GM13977 (cell line): ENCODE data around the gene PDSS1.
"Not testable (repeated sequence)": the region's sequence is repeated elsewhere in the genome, so short reads cannot be mapped to it uniquely, and the experiment has no call there.

ENCODE experiments used
- DNase-seq: peaks from one replicate; pipeline ENCODE4 v3.0.0; 2012; ENCODE audit warnings: low spot score
- in situ Hi-C: fragments of 300-500 bp; cut with MboI; formaldehyde crosslinking; loops from one replicate; pipeline ENCODE4 v1.12.0; 2022; ENCODE audit warnings: low sequenced_read_pairs, low pct_unique_long_range_greater_than_20kb, mixed read lengths, inconsistent platforms; ENCODE audit not compliant: unreplicated experiment
- TF ChIP-seq, protein P1 (sequence below): IDR thresholded peaks from 2 replicates; pipeline ENCODE4 v1.5.1; 2012; ENCODE audit warnings: mild to moderate bottlenecking, control low read depth; ENCODE audit not compliant: insufficient read depth; ENCODE audit errors: extremely low read depth, missing control alignments

Gene PDSS1, protein sequence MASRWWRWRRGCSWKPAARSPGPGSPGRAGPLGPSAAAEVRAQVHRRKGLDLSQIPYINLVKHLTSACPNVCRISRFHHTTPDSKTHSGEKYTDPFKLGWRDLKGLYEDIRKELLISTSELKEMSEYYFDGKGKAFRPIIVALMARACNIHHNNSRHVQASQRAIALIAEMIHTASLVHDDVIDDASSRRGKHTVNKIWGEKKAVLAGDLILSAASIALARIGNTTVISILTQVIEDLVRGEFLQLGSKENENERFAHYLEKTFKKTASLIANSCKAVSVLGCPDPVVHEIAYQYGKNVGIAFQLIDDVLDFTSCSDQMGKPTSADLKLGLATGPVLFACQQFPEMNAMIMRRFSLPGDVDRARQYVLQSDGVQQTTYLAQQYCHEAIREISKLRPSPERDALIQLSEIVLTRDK

DNA sequence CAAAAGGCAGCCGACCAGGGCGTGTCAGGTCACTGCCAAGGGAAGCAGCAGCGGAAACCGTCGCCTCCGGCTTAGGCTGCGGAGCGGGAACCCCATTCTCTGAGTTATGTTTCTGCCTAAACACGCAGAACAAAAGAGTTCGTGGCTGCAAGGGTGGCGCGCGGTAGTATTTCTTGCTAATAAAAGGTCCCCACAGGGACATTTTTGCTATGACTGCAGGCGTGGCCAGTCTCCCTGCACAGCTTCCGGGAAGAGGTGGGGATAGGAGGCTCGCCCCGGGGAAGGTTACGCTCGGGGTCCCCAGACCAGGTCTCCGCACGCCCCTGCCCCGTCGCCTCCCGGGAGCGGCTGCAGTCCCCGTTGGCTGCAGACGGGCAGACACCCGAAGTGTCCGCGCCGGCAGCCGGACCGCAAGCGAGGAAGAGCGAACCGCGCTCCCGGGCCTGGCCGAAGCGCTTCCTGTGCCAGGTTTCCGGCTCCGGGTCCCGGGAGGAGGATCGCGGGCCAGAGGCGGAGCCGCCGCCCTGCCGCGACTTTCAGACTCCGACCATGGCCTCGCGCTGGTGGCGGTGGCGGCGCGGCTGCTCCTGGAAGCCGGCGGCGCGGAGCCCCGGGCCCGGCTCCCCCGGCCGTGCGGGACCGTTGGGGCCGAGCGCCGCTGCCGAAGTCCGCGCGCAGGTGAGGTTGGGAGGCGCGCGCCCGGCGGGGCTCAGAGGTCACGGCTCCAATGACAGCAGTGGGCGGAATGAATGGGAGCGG lies at the start of gene PDSS1:
Gene PDSS1, plus strand, starts transcription at position 539 of the 759 bp plus-strand sequence. Its CDS starts 11 bp downstream, at position 550.
- TF ChIP-seq, protein P1, sequence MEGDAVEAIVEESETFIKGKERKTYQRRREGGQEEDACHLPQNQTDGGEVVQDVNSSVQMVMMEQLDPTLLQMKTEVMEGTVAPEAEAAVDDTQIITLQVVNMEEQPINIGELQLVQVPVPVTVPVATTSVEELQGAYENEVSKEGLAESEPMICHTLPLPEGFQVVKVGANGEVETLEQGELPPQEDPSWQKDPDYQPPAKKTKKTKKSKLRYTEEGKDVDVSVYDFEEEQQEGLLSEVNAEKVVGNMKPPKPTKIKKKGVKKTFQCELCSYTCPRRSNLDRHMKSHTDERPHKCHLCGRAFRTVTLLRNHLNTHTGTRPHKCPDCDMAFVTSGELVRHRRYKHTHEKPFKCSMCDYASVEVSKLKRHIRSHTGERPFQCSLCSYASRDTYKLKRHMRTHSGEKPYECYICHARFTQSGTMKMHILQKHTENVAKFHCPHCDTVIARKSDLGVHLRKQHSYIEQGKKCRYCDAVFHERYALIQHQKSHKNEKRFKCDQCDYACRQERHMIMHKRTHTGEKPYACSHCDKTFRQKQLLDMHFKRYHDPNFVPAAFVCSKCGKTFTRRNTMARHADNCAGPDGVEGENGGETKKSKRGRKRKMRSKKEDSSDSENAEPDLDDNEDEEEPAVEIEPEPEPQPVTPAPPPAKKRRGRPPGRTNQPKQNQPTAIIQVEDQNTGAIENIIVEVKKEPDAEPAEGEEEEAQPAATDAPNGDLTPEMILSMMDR, result no peak
- in situ Hi-C loops, result loop anchor here (25.0 kb wide), 1 partner anchor 360 kb away; no protein-coding TSS in a partner anchor
- DNase-seq, result peak; percentile 92

DNA sequence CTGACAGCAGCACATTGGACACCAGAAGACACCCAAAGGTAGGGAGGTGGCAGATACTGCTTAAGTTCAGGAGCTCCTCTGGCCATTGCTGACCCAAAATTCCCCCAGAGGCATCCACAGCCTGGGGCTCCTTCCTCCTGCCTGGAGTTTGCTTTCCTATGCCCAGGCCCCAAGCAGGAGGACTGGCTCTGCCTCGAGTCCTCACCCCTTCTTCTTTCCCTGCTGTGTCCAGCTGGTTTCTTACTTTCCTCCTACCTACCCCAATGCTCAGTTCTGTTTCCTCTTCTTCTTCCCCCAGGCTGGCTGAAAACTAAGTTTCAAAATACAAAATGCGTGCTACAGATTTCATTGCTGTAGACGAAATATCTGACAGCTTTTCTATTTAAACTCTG lies 49.3 kb upstream of the PDSS1 start:
- DNase-seq, in situ Hi-C loops: not testable (repeated sequence)

DNA sequence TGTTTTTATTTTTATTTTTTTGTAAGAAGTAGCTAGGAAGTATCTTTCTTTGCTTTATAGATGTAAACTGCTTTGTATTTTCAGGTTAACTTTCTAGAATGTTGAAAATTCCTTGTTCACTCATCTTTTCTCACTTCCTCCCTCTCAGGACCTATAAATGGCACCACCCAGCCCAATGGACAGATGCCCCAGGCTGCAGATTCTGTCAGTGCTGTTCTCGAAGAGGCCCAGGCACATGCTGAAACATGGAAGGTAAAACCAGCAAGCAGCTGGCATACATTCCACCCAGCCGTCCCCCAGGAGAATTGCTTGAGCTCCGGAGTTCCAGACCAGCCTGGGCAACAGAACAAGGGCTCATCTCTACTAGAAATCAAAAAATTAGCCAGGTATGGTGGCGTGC lies 47.1 kb upstream of the PDSS1 start:
- TF ChIP-seq, protein P1, result no peak
- in situ Hi-C loops, result no loop called here
- no peak for DNase-seq

DNA sequence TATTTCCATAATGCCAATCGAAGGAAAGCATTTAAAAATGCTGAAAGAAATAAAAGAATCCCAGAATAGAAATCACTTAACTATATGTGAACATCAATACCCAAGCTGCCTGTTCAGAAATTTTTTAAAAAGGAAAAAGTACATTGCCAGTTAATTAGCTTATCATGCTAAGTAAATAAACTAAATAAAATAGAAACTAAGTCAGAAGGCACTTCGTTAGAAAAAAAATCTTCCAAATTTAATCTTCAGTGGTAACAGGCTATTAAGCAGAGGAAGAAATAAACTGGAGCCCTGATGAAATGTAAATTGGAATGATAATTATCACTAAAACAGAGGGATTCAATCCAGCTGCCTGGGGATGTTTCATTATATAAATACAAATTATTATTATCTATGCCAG lies 46.0 kb upstream of the PDSS1 start:
- in situ Hi-C loops, DNase-seq: not testable (repeated sequence)

DNA sequence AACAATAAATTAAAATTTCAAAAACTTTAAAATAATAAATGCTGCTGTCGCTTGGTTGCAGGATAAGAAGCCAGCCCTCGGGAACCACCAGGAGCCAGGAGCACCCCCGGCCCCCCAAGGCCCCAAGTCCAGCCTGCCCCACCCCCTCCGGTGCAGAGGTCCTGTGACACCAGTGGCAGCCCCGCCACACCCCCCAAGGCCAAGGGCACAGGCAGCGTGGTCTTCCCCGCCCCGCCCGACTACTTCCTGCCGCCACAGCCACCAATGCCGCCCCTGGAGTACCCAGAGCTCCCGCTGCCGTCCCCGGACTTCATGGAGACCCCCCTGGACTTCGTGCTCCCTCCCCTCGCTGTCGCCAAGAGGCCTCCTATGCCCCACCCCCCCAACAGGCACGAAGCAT lies 44.5 kb upstream of the PDSS1 start:
- in situ Hi-C loops, result no loop called here
- DNase-seq, result no peak

DNA sequence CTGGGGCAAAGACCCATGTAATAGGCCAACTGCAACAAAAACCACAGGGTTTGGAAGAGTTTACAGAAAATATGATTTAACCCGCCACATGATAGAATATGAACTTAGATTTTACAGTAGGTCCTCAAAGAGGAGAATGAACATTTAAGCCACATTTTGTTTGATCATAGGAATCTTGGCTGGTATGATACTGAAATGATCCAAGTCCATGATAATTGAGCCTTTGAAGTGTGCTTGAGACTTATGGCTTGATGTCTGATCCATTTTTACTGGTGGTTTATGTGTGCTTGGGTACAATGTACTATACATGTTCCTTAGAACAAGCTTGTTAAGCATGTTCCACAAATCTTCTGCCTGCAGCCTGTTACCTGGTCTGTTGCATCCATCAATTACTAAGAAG lies 41.8 kb upstream of the PDSS1 start:
- in situ Hi-C loops, result no loop called here
- no peak for DNase-seq
- TF ChIP-seq, protein P1, result no peak

More for the DNA sequence above, 44.5 kb upstream of the PDSS1 start:
- TF ChIP-seq, protein P1, result no peak

DNA sequence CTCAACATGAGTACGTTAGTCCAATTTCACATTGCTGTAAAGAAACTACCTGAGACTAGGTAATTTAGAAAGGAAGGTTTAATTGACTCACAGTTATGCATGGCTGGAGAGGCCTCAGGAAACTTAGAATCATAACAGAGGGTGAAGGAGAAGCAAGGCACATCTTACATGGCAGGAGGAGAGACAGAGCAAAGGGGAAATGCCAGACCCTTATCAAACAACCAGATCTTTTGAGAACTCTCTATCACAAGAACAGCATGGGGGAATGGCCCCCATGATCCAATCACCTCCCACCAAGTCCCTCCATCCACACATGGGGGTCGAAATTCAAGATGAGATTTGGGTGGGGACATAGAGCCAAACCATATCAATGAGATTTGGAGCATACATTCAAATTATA lies 34.6 kb upstream of the PDSS1 start:
- DNase-seq, result no peak
- TF ChIP-seq, protein P1, result no peak
- in situ Hi-C loops, result no loop called here
